Mesothelial cell of epicardium (in vitro differentiated cells): Measurements from ENCODE around the gene NOTCH3. TPM values are rescaled to one million over a fixed set of nuclear protein-coding genes. Genes with fewer than 3 reads are reported as not detected.

Experiments
- DNase-seq, 2 experiments: peaks; one replicate each; pipeline ENCODE4 v3.0.0; 2021; ENCODE audit warnings: low spot score in 2 of 2; ENCODE audit not compliant: unreplicated experiment in 2 of 2
- H3K27ac Mint-ChIP-seq: 2 replicates; pipeline ENCODE4 v1.8.0; 2021; ENCODE audit warnings: mixed read lengths
- H3K27me3 Mint-ChIP-seq: 2 replicates; pipeline ENCODE4 v1.8.0; 2021; ENCODE audit warnings: low read depth, mixed read lengths
- H3K36me3 Mint-ChIP-seq: 2 replicates; pipeline ENCODE4 v1.8.0; 2021; ENCODE audit warnings: mixed read lengths
- H3K4me1 Mint-ChIP-seq: 2 replicates; pipeline ENCODE4 v1.8.0; 2021; ENCODE audit warnings: mixed read lengths
- H3K4me3 Mint-ChIP-seq: 2 replicates; pipeline ENCODE4 v1.8.0; 2021; ENCODE audit warnings: mild to moderate bottlenecking, moderate library complexity, mixed read lengths
- H3K9me3 Mint-ChIP-seq: 2 replicates; pipeline ENCODE4 v1.8.0; 2021; ENCODE audit warnings: mixed read lengths
- CTCF ChIP-seq: fragments of 200-600 bp; sonication (generic); IDR thresholded peaks from one replicate; pipeline ENCODE4 v1.5.0; 2021; ENCODE audit warnings: antibody characterized with exemption; ENCODE audit not compliant: unreplicated experiment
- total RNA-seq: library from RNA; stranded (reverse); gene quantifications from 3 replicates; pipeline ENCODE4 v1.2.1, GENCODE V29; 2021

The NOTCH3 gene
- total RNA-seq, 1 donor from 2014 or later, result 204 TPM

- no peak for TF ChIP-seq CTCF
- H3K9me3 Mint-ChIP-seq, result no peaks in the 10 kb centered on the region
- no peak overlapping the region for H3K4me3 Mint-ChIP-seq
- H3K36me3 Mint-ChIP-seq, result peaks cover 33% of the 10 kb centered on the region
- H3K27me3 Mint-ChIP-seq, result no peaks in the 10 kb centered on the region
- H3K4me1 Mint-ChIP-seq, result no peaks in the 10 kb centered on the region
- DNase-seq, result no peak
- H3K27ac Mint-ChIP-seq, result no peak overlapping the region
Observed at GRCh38 chr19:15115080-15115479, 85.7 kb downstream of the NOTCH3 start.

GRCh38 chr19:15114153-15114540, 86.6 kb downstream of the NOTCH3 start:
- H3K27ac Mint-ChIP-seq, result no peak overlapping the region
- no peak for DNase-seq
- no peak for TF ChIP-seq CTCF
- H3K36me3 Mint-ChIP-seq, result peaks cover 25% of the 10 kb centered on the region
- no peak overlapping the region for H3K4me3 Mint-ChIP-seq
- no peaks in the 10 kb centered on the region for H3K27me3 Mint-ChIP-seq
- H3K9me3 Mint-ChIP-seq, result no peaks in the 10 kb centered on the region
- H3K4me1 Mint-ChIP-seq, result no peaks in the 10 kb centered on the region

- Mint-ChIP-seq H3K4me1 (peaks cover 2% of the 10 kb centered on the region), H3K4me3 (no peak overlapping the region), H3K27me3 (no peaks in the 10 kb centered on the region), H3K9me3 (no peaks in the 10 kb centered on the region), H3K27ac (no peak overlapping the region), H3K36me3 (peaks cover 19% of the 10 kb centered on the region)
- no peak for TF ChIP-seq CTCF
- DNase-seq, result no peak
Observed at GRCh38 chr19:15113245-15114152, 87.3 kb downstream of the NOTCH3 start.

- Mint-ChIP-seq H3K9me3 (no peaks in the 10 kb centered on the region), H3K4me3 (no peak overlapping the region), H3K36me3 (peaks cover 11% of the 10 kb centered on the region), H3K27me3 (no peaks in the 10 kb centered on the region), H3K27ac (no peak overlapping the region), H3K4me1 (peaks cover 10% of the 10 kb centered on the region)
- no peak for TF ChIP-seq CTCF
- DNase-seq, result no peak
Observed at GRCh38 chr19:15112385-15112784, 88.4 kb downstream of the NOTCH3 start.

- H3K27me3 Mint-ChIP-seq, result no peaks in the 10 kb centered on the region
Observed at GRCh38 chr19:15111758-15112157, 89.0 kb downstream of the NOTCH3 start.

More at GRCh38 chr19:15111758-15112157, 89.0 kb downstream of the NOTCH3 start:
- TF ChIP-seq CTCF, result no peak
- no peak overlapping the region for H3K27ac Mint-ChIP-seq
- no peak overlapping the region for H3K4me3 Mint-ChIP-seq
- peaks cover 11% of the 10 kb centered on the region for H3K36me3 Mint-ChIP-seq
- no peak for DNase-seq
- no peaks in the 10 kb centered on the region for H3K9me3 Mint-ChIP-seq
- H3K4me1 Mint-ChIP-seq, result peaks cover 12% of the 10 kb centered on the region
